DOHH2 (cell line): ENCODE data around the gene IQSEC2.
A peak's percentile ranks its signal among the peaks of the same experiment; 100 is the strongest.

Source experiments
- H3F3A ChIP-seq: fragments of 200-600 bp; sonication (generic), shearing (Covaris generic); 2 replicates; pipeline ENCODE4 v1.6.0; 2016; ENCODE audit warnings: antibody characterized with exemption, mild to moderate bottlenecking; ENCODE audit not compliant: control insufficient read depth, insufficient read depth
- H3K27ac ChIP-seq: fragments of 200-600 bp; sonication (generic); 2 replicates; pipeline ENCODE4 v1.5.1; 2014; ENCODE audit warnings: low read depth, mild to moderate bottlenecking, low read length, moderate library complexity
- H3K27me3 ChIP-seq: fragments of 200-600 bp; sonication (generic); 2 replicates; pipeline ENCODE4 v1.6.1; 2014; ENCODE audit warnings: mild to moderate bottlenecking, low read length, mixed read lengths; ENCODE audit not compliant: control insufficient read depth
- H3K36me3 ChIP-seq: fragments of 200-600 bp; sonication (generic); 2 replicates; pipeline ENCODE4 v1.6.1; 2014; ENCODE audit warnings: mild to moderate bottlenecking, low read length, moderate library complexity, mixed read lengths; ENCODE audit not compliant: control insufficient read depth
- H3K4me1 ChIP-seq: fragments of 200-600 bp; sonication (generic); 2 replicates; pipeline ENCODE4 v1.6.1; 2014; ENCODE audit warnings: mild to moderate bottlenecking, low read length, mixed read lengths; ENCODE audit not compliant: control insufficient read depth
- H3K4me2 ChIP-seq: fragments of 200-600 bp; sonication (generic); 2 replicates; pipeline ENCODE4 v1.6.0; 2014; ENCODE audit warnings: mild to moderate bottlenecking, low read length, moderate library complexity
- H3K4me3 ChIP-seq: fragments of 200-600 bp; sonication (generic); 2 replicates; pipeline ENCODE4 v1.5.1; 2014; ENCODE audit warnings: mild to moderate bottlenecking, low read length, mixed read lengths
- H3K79me2 ChIP-seq: fragments of 200-600 bp; sonication (generic); 2 replicates; pipeline ENCODE4 v1.6.1; 2014; ENCODE audit warnings: mild to moderate bottlenecking, low read length, mixed read lengths; ENCODE audit not compliant: control insufficient read depth
- H3K9me2 ChIP-seq: fragments of 200-600 bp; sonication (generic); replicated peaks from 2 replicates; pipeline ENCODE4 v1.6.1; 2014; ENCODE audit warnings: mild to moderate bottlenecking, low read length, mixed read lengths; ENCODE audit not compliant: control insufficient read depth
- H3K9me3 ChIP-seq: fragments of 200-600 bp; sonication (generic); 2 replicates; pipeline ENCODE4 v1.6.1; 2014; ENCODE audit warnings: antibody characterized with exemption, low read length, mixed read lengths; ENCODE audit not compliant: control insufficient read depth, insufficient read depth
- H4K20me1 ChIP-seq: fragments of 200-600 bp; sonication (generic); 2 replicates; pipeline ENCODE4 v1.6.0; 2014; ENCODE audit warnings: low read depth, mild to moderate bottlenecking, antibody characterized with exemption, low read length, moderate library complexity; ENCODE audit not compliant: control insufficient read depth, insufficient read depth
- EZH2phosphoT487 ChIP-seq: fragments of 200-600 bp; sonication (generic); IDR thresholded peaks from 2 replicates; pipeline ENCODE4 v1.6.1; 2017; ENCODE audit warnings: borderline replicate concordance, mild to moderate bottlenecking, antibody characterized with exemption, low read length, moderate library complexity, mixed read lengths
- TF ChIP-seq, protein P1 (sequence below): fragments of 200-600 bp; sonication (generic); IDR thresholded peaks from one replicate; pipeline ENCODE4 v1.5.1; 2014; ENCODE audit warnings: antibody characterized with exemption, mild to moderate bottlenecking, low read depth, low read length; ENCODE audit not compliant: poor library complexity, severe bottlenecking

Gene IQSEC2

GRCh38 chrX:53265771-53266574 is 15.4 kb downstream of the IQSEC2 start:
- TF ChIP-seq EZH2phosphoT487 = no peak
- no peaks in the 10 kb centered on the region for H3K9me2 ChIP-seq
- H3K27ac ChIP-seq = no peak overlapping the region
- no peaks in the 10 kb centered on the region for H3K9me3 ChIP-seq
- H3K27me3 ChIP-seq = no peaks in the 10 kb centered on the region
- H3K4me3 ChIP-seq = peak overlapping the region; percentile 36; the same call in 1 of the 2 replicates
- H3K4me1 ChIP-seq = peaks cover 39% of the 10 kb centered on the region
- no peaks in the 10 kb centered on the region for H4K20me1 ChIP-seq
- H3K36me3 ChIP-seq = no peaks in the 10 kb centered on the region
- peak overlapping the region; percentile 48; the same call in 1 of the 2 replicates for H3K4me2 ChIP-seq
- no peaks in the 10 kb centered on the region for H3K79me2 ChIP-seq
- no peaks in the 10 kb centered on the region for H3F3A ChIP-seq

- Histone ChIP-seq H3K27ac (no peak overlapping the region), H3K4me2 (no peak overlapping the region), H3K4me3 (no peak overlapping the region), H3K27me3 (no peaks in the 10 kb centered on the region), H3K4me1 (peaks cover 40% of the 10 kb centered on the region), H3K9me2 (no peaks in the 10 kb centered on the region), H3F3A (no peaks in the 10 kb centered on the region), H3K79me2 (no peaks in the 10 kb centered on the region), H3K36me3 (no peaks in the 10 kb centered on the region), H3K9me3 (no peaks in the 10 kb centered on the region), H4K20me1 (no peaks in the 10 kb centered on the region)
- TF ChIP-seq, protein P1, sequence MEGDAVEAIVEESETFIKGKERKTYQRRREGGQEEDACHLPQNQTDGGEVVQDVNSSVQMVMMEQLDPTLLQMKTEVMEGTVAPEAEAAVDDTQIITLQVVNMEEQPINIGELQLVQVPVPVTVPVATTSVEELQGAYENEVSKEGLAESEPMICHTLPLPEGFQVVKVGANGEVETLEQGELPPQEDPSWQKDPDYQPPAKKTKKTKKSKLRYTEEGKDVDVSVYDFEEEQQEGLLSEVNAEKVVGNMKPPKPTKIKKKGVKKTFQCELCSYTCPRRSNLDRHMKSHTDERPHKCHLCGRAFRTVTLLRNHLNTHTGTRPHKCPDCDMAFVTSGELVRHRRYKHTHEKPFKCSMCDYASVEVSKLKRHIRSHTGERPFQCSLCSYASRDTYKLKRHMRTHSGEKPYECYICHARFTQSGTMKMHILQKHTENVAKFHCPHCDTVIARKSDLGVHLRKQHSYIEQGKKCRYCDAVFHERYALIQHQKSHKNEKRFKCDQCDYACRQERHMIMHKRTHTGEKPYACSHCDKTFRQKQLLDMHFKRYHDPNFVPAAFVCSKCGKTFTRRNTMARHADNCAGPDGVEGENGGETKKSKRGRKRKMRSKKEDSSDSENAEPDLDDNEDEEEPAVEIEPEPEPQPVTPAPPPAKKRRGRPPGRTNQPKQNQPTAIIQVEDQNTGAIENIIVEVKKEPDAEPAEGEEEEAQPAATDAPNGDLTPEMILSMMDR = no peak
- no peak for TF ChIP-seq EZH2phosphoT487
Measured at GRCh38 chrX:53263597-53264094, 17.7 kb downstream of the IQSEC2 start.

- Histone ChIP-seq H4K20me1 (no peaks in the 10 kb centered on the region), H3K9me3 (no peaks in the 10 kb centered on the region), H3K36me3 (no peaks in the 10 kb centered on the region), H3K27ac (no peak overlapping the region), H3K27me3 (no peaks in the 10 kb centered on the region), H3K79me2 (no peaks in the 10 kb centered on the region), H3K4me3 (no peak overlapping the region), H3K4me2 (no peak overlapping the region), H3K9me2 (no peaks in the 10 kb centered on the region), H3K4me1 (peaks cover 40% of the 10 kb centered on the region), H3F3A (no peaks in the 10 kb centered on the region)
- TF ChIP-seq, protein P1 = no peak
- TF ChIP-seq EZH2phosphoT487 = no peak
Measured at GRCh38 chrX:53262918-53263394, 18.4 kb downstream of the IQSEC2 start.

- Histone ChIP-seq H3K27ac (no peak overlapping the region), H3F3A (no peaks in the 10 kb centered on the region)
Measured at GRCh38 chrX:53262189-53262917, 19.0 kb downstream of the IQSEC2 start.

More at GRCh38 chrX:53262189-53262917, 19.0 kb downstream of the IQSEC2 start:
- Histone ChIP-seq H3K9me2 (no peaks in the 10 kb centered on the region), H3K4me1 (peaks cover 35% of the 10 kb centered on the region), H3K9me3 (no peaks in the 10 kb centered on the region), H3K4me3 (no peak overlapping the region), H3K36me3 (no peaks in the 10 kb centered on the region), H3K79me2 (no peaks in the 10 kb centered on the region), H3K4me2 (peak overlapping the region; percentile 51), H3K27me3 (no peaks in the 10 kb centered on the region), H4K20me1 (no peaks in the 10 kb centered on the region)
- TF ChIP-seq, protein P1 = no peak
- TF ChIP-seq EZH2phosphoT487 = no peak
